GM21423 (cell line): ENCODE data around the gene CFAP221.
"Not testable (repeated sequence)": the region's sequence is repeated elsewhere in the genome, so short reads cannot be mapped to it uniquely, and the experiment has no call there.

Experiments used
- ATAC-seq: cut with Tn5 transposase; IDR thresholded peaks from one replicate; pipeline ENCODE4 v1.9.1; 2021; ENCODE audit warnings: mild to moderate bottlenecking, moderate library complexity; ENCODE audit not compliant: unreplicated experiment

The CFAP221 gene

GRCh38 chr2:119583291-119583690 is 39.0 kb downstream of the CFAP221 start:
- ATAC-seq, result no peak

- no peak for ATAC-seq
These were observed 40.2 kb downstream of the CFAP221 start for GRCh38 chr2:119584469-119584868.

DNA sequence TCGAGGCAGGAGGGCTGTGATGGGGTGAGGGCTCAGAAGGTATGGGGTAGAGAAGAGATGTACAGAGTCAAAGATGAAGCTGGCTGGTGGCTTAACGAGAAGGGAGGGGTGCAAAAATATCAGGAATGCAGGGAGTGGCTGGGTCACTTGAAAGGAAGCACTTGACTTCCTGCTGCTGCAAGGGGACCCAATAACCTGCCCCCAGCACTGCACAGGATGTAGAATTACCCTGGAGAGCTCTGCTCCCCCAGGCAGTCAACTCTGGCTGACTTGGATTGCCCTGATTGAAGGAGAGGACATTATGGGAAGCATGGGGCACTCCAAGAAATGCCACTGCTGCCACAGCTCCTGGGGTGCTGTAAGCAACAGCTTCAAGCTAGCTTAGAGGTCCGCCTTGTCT is 41.8 kb downstream of the CFAP221 start:
- ATAC-seq, result no peak

DNA sequence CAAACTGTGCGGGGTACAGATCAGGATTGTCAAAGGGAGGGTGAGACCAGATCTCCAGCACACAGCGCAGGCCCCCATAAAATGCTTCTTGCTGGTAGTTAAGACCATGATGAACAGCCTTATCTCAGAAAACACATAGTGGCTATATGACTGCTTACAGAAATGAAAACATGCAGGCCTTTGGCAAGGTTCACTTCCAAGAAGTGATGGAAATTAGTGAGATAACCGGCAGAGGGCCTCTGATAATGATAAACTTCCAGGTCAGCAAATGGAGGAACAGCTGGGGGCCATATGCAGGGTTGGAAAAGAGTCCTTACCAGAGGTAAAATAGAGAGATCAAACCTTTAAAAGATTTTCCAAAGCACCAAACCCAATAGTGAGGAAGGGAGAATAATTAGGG is 46.6 kb downstream of the CFAP221 start:
- no peak for ATAC-seq

DNA sequence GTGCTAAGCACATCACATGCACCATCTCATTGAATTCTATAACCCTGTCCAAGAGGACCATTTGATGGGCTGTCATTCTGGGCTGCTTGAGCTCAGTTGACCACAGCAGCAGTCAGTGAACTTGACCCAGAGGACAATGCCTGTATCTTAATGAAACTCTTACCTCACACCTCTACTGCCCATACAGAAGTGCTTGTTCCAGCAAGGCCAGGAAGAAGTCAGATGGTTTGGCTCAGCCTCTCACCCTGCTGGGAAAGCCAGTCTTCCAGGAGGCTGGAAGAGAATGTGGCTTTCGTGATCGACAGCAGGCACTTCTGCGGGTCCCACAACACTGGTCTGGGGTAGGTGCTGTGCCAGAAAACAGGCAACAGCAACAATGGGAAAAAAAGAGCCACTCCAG is 47.3 kb downstream of the CFAP221 start:
- no peak for ATAC-seq

DNA sequence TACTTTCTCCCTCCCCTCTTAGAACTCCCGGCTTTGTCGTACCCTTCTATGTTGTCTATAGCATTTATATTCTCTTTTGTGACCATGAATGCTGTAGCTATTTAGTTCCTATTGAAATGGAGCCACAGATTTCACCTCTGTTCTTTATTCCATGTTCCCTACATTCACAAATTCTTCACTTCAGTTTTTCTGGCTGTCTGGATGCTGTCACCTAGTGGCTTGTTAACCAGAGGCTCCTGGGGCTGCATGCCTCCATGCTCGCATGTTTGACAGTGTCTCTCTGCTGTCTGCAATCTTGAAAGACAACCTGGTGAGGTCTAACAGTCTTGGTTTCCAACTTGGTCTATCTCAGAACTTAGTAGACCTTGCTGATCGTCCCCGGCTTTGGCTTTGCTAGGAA is 48.2 kb downstream of the CFAP221 start:
- no peak for ATAC-seq

GRCh38 chr2:119596638-119597037 is 52.4 kb downstream of the CFAP221 start:
- ATAC-seq, result no peak

GRCh38 chr2:119598596-119599263 is 54.5 kb downstream of the CFAP221 start:
- ATAC-seq, result no peak

DNA sequence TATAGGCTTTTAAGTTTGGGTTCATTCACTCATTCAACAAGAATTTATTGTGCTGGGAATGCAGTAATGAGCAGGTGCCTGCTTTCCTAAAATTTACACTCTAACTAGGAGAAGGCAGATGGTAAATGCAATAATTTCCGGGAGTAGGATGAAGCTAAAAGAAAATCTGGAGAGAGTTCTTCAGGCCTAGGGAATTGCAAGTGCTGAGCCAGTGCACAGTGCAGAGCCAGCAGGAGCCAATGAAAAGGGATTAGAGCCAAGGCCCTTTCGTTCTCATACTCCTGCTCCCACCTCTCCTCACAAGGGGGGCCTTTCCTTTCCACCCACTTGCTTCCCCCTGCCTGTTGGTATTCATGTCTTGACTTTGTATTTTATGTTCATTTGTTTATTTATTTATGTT is 55.1 kb downstream of the CFAP221 start:
- no peak for ATAC-seq

GRCh38 chr2:119605096-119605495 is 60.8 kb downstream of the CFAP221 start:
- no peak for ATAC-seq

GRCh38 chr2:119606674-119607073 is 62.4 kb downstream of the CFAP221 start:
- no peak for ATAC-seq

- ATAC-seq, result no peak
These were observed 64.3 kb downstream of the CFAP221 start for GRCh38 chr2:119608553-119608952.

GRCh38 chr2:119609337-119609736 is 65.1 kb downstream of the CFAP221 start:
- ATAC-seq, result no peak

GRCh38 chr2:119614140-119614539 is 69.9 kb downstream of the CFAP221 start:
- not testable (repeated sequence) for ATAC-seq

DNA sequence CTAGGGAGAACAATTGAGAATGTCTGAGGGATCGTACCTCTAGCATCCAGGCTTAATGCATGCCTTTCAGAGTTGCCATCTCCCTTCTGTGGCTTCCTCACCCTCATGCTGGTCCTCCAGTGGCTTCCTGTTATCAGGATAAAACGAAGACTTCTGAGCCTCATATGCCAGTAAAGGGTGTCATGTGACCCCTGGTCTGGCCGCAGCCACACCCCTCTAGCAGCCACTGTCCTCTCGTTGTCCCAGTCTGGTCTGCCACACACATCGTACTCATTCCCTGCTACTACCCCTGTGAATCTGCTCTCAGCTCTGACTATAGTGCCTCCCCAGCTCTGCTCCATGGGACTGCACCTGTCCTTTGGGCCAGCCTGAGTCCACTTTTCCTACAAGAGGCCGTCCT is 72.2 kb downstream of the CFAP221 start:
- ATAC-seq, result no peak

DNA sequence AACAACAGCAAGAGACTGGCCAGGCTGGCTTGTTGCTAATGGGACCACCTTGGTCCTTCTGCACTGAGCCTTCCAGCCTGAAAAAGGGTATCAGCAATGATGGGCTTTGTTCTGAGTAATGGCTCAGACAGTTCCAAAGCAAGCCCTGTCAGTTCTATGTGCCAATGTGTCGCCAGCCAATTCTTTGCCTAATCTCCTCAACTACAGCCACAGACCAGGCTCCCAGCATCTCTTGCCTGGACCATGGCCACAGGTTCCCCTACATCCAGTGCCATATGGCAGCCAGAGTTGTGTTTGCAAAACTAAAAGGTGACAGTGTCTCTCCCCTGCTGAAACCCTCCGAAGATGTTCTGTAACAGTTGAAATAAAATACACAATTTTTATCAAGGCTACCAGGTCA is 73.2 kb downstream of the CFAP221 start:
- ATAC-seq, result no peak

- not testable (repeated sequence) for ATAC-seq
These were observed 74.5 kb downstream of the CFAP221 start for GRCh38 chr2:119618725-119619124.

- no peak for ATAC-seq
These were observed 81.0 kb downstream of the CFAP221 start for GRCh38 chr2:119625226-119625625.

GRCh38 chr2:119629323-119629825 is 85.1 kb downstream of the CFAP221 start:
- no peak for ATAC-seq

GRCh38 chr2:119630121-119630520 is 85.9 kb downstream of the CFAP221 start:
- no peak for ATAC-seq

- ATAC-seq, result no peak
These were observed 93.1 kb downstream of the CFAP221 start for GRCh38 chr2:119637371-119637770.

DNA sequence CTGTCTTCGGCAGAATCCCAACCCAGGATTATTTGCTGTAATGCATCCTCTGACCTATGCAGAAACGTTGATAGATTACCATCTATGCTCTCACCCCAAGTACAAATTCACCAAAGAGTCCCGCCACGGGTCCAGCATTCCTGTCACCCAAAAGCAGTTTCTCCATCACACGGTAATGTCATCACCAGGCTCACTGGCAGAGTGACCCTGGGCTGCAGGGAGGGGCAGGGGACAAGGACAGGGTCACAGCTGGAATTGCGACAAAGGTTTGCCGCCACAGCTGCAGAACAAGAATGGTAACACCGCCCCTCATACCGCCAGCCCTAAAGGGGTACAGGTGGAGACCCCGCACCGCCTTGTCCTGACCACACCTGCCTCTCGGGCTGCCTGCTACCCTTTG is 94.0 kb downstream of the CFAP221 start:
- no peak for ATAC-seq
